Measurements from ENCODE around the gene P3R3URF. TPM values are rescaled to one million over a fixed set of nuclear protein-coding genes. Genes with fewer than 3 reads are reported as not detected.

Gene P3R3URF
- total and polyA plus RNA-seq, 2 donors from 2014 or later = not detected

DNA sequence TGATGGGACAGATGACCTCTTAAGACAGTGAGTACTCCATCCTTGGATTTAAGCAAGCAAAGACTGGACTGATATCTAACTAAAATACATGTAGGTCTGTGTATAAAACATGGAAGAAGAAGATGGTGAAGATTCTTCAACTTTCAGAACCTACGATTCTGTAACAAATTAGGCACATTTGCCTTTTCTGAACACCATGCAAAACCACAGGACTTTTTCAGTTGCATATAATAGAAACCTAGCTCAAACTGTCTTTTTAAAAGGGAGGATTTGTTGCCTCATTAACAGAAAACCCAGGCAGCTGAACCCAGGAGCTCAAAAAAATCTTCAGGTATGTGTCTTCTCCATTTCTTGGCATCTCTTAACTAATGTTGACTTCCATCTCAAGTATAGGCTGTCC, 16.1 kb downstream of the P3R3URF start:
- Histone ChIP-seq H3K4me1 (ENCODE audit: control insufficient read depth in 2 of 3, insufficient read depth in 2 of 3, low read depth in 1 of 3, low read length in 3 of 3) (no peaks in the 10 kb centered on the region), H3K27me3 (ENCODE audit: control insufficient read depth, insufficient read depth, low read length) (no peaks in the 10 kb centered on the region), H3K4me3 (ENCODE audit: low read length in 3 of 3) (no peak overlapping the region), H3K36me3 (ENCODE audit: control insufficient read depth in 2 of 3, insufficient read depth in 3 of 3, low read length in 3 of 3) (no peaks in the 10 kb centered on the region), H3K27ac (ENCODE audit: low read depth in 2 of 2, low read length in 2 of 2) (no peak overlapping the region), H3K9me3 (ENCODE audit: control insufficient read depth in 2 of 3, insufficient read depth in 1 of 3, low read length in 3 of 3) (no peaks in the 10 kb centered on the region), H3K9ac (ENCODE audit: low read length in 3 of 3) (no peak overlapping the region)
- TF ChIP-seq, protein P1, sequence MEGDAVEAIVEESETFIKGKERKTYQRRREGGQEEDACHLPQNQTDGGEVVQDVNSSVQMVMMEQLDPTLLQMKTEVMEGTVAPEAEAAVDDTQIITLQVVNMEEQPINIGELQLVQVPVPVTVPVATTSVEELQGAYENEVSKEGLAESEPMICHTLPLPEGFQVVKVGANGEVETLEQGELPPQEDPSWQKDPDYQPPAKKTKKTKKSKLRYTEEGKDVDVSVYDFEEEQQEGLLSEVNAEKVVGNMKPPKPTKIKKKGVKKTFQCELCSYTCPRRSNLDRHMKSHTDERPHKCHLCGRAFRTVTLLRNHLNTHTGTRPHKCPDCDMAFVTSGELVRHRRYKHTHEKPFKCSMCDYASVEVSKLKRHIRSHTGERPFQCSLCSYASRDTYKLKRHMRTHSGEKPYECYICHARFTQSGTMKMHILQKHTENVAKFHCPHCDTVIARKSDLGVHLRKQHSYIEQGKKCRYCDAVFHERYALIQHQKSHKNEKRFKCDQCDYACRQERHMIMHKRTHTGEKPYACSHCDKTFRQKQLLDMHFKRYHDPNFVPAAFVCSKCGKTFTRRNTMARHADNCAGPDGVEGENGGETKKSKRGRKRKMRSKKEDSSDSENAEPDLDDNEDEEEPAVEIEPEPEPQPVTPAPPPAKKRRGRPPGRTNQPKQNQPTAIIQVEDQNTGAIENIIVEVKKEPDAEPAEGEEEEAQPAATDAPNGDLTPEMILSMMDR (IDR thresholded peaks at IDR 0.05; ENCODE audit: borderline replicate concordance, extremely low read depth, insufficient read depth) = no peak
- intact Hi-C loops (cut with DNase I) = no loop called here
- no peak for DNase-seq
- no peak for FAIRE-seq

DNA sequence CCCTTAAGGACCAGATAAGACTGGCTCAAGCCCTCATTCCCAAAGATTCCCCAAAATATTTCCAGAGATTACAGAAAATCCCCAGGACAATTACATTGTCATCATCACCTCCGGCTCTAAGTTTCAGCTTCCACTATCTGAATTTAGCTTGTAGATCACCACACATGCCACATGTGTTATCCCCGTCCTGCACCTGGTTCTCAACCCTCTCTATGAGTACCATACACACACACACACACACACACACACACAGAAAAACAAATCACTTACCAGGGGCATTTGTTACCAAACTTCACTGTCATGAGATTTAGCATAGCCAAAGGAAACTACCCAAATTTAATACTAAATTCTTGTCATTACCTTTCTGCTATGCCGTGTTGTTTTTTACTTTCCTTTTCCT, 16.8 kb downstream of the P3R3URF start:
- FAIRE-seq (no peak), DNase-seq (no peak)
- H3K4me3 ChIP-seq (ENCODE audit: low read length in 3 of 3) = no peak overlapping the region
- no peak overlapping the region for H3K9ac ChIP-seq (ENCODE audit: low read length in 3 of 3)
- H3K27me3 ChIP-seq (ENCODE audit: control insufficient read depth, insufficient read depth, low read length) = no peaks in the 10 kb centered on the region
- TF ChIP-seq, protein P1 (IDR thresholded peaks at IDR 0.05; ENCODE audit: borderline replicate concordance, extremely low read depth, insufficient read depth) = no peak
- no peaks in the 10 kb centered on the region for H3K4me1 ChIP-seq (ENCODE audit: control insufficient read depth in 2 of 3, insufficient read depth in 2 of 3, low read depth in 1 of 3, low read length in 3 of 3)
- H3K27ac ChIP-seq (ENCODE audit: low read depth in 2 of 2, low read length in 2 of 2) = no peak overlapping the region
- H3K36me3 ChIP-seq (ENCODE audit: control insufficient read depth in 2 of 3, insufficient read depth in 3 of 3, low read length in 3 of 3) = no peaks in the 10 kb centered on the region
- intact Hi-C loops (cut with DNase I) = no loop called here
- no peaks in the 10 kb centered on the region for H3K9me3 ChIP-seq (ENCODE audit: control insufficient read depth in 2 of 3, insufficient read depth in 1 of 3, low read length in 3 of 3)

- no peak overlapping the region for H3K27ac ChIP-seq (ENCODE audit: low read depth in 2 of 2, low read length in 2 of 2)
- no peak overlapping the region for H3K9ac ChIP-seq (ENCODE audit: low read length in 3 of 3)
- H3K27me3 ChIP-seq (ENCODE audit: control insufficient read depth, insufficient read depth, low read length) = no peaks in the 10 kb centered on the region
- H3K4me3 ChIP-seq (ENCODE audit: low read length in 3 of 3) = no peak overlapping the region
- TF ChIP-seq, protein P1 (IDR thresholded peaks at IDR 0.05; ENCODE audit: borderline replicate concordance, extremely low read depth, insufficient read depth) = no peak
- intact Hi-C loops (cut with DNase I) = no loop called here
- H3K4me1 ChIP-seq (ENCODE audit: control insufficient read depth in 2 of 3, insufficient read depth in 2 of 3, low read depth in 1 of 3, low read length in 3 of 3) = no peaks in the 10 kb centered on the region
- FAIRE-seq (no peak), DNase-seq (no peak)
- H3K36me3 ChIP-seq (ENCODE audit: control insufficient read depth in 2 of 3, insufficient read depth in 3 of 3, low read length in 3 of 3) = no peaks in the 10 kb centered on the region
- H3K9me3 ChIP-seq (ENCODE audit: control insufficient read depth in 2 of 3, insufficient read depth in 1 of 3, low read length in 3 of 3) = no peaks in the 10 kb centered on the region
Observed at GRCh38 chr1:46158312-46159281, 17.7 kb downstream of the P3R3URF start.
